Esophagus muscularis mucosa (tissue), 4 donors: ENCODE results near the gene RET. TPM values are rescaled to one million over a fixed set of nuclear protein-coding genes. Genes with fewer than 3 reads are reported as not detected.
"Not testable (repeated sequence)": the region's sequence is repeated elsewhere in the genome, so short reads cannot be mapped to it uniquely, and the experiment has no call there.

Experiments
- DNase-seq: peaks from one replicate; pipeline ENCODE4 v3.0.0-alpha.2; 2017; ENCODE audit errors: extremely low spot score
- H3K27ac ChIP-seq, 4 donors: fragments of 200-600 bp; sonication (generic); replicated peaks in 1 of 4; 1 replicate in 3 of 4; 2 replicates in 1 of 4; pipeline ENCODE4 v1.5.1; 2016 to 2019; ENCODE audit warnings: mild to moderate bottlenecking in 1 of 4
- H3K27me3 ChIP-seq, 4 donors: fragments of 200-600 bp; sonication (generic); one replicate each; pipeline versions ENCODE4 v1.5.1 to v1.6.0; 2016 to 2019
- H3K36me3 ChIP-seq, 4 donors: fragments of 200-600 bp; sonication (generic); one replicate each; pipeline ENCODE4 v1.5.1; 2016 to 2019
- H3K4me1 ChIP-seq, 4 donors: fragments of 200-600 bp; sonication (generic); one replicate each; pipeline ENCODE4 v1.5.1; 2016 to 2019
- H3K4me3 ChIP-seq, 4 donors: fragments of 200-600 bp; sonication (generic); 1 replicate in 2 of 4; 2 replicates in 2 of 4; pipeline ENCODE4 v1.5.1; 2016 to 2019; ENCODE audit warnings: mild to moderate bottlenecking in 4 of 4, moderate library complexity in 1 of 4
- H3K9me3 ChIP-seq, 4 donors: fragments of 200-600 bp; sonication (generic); 1 replicate in 3 of 4; 2 replicates in 1 of 4; pipeline ENCODE4 v1.5.1; 2016 to 2019
- EP300 ChIP-seq: sonication (generic); formaldehyde crosslinking; IDR thresholded peaks from one replicate; pipeline ENCODE4 v1.6.1; 2017; ENCODE audit warnings: antibody characterized with exemption
- POLR2A ChIP-seq: fragments of 450-650 bp; IDR thresholded peaks from one replicate; pipeline ENCODE4 v1.6.1; 2017; ENCODE audit warnings: antibody characterized with exemption, moderate library complexity, mild to moderate bottlenecking, low read depth
- POLR2AphosphoS5 ChIP-seq, 2 donors: sonication (generic); formaldehyde crosslinking; IDR thresholded peaks; one replicate each; pipeline ENCODE4 v1.6.1; 2017; ENCODE audit warnings: antibody characterized with exemption in 2 of 2
- WGBS: methylation state at CpG from one replicate; pipeline ENCODE4 v1.1.5; 2018; 5-methylcytosine and 5-hydroxymethylcytosine counted together
- intact Hi-C: fragments of 100-400 bp; cut with DNase I; formaldehyde crosslinking; loops from one replicate; pipeline ENCODE4 v1.15.1; 2023
- total RNA-seq, 4 donors: library from RNA; depleted of rRNA; stranded (reverse); fragments of >200 nt; gene quantifications; one replicate each; pipeline versions ENCODE4 v1.1.0 to v1.2.1, GENCODE V29; 2016
- TF ChIP-seq, protein P1 (sequence below), 3 experiments: fragments of 200-600 bp in 2 of 3; fragments of 450-650 bp in 1 of 3; sonication (generic) in 2 of 3; IDR thresholded peaks; one replicate each; pipeline ENCODE4 v1.5.1; 2017 to 2019; ENCODE audit warnings: antibody characterized with exemption in 3 of 3, mild to moderate bottlenecking in 2 of 3, moderate library complexity in 1 of 3

The RET gene
- total RNA-seq, 4 donors from 2014 or later, result 1.7 to 4.0 (median 3.0) TPM

DNA sequence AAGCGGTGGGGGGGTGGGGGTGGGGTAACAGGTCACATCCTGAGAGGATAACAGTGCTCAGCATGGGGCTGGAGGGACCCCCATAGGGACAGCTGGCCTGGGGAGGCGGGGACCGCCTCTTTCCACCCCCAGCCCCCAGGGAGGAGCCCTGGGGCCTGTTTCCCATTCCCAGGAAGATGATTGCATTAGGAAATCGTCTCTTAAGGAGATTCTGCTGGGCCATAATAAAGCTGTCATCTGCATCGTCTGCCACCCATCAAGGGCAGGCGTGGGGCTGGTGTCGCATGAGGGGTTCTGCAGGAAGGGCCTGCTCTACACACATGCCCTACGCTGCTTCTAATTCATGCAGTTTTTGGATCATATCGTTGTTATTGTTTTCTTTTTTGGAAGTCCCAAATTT is 17.2 kb downstream of the RET start:
- no peaks in the 10 kb centered on the region for H3K9me3 ChIP-seq
- 68% methylated on average over 9 of the region's 9 CpGs for WGBS
- no peak overlapping the region for H3K4me3 ChIP-seq
- TF ChIP-seq POLR2A, result no peak
- no peak for TF ChIP-seq POLR2AphosphoS5 (IDR thresholded peaks at IDR 0.05)
- no peak for TF ChIP-seq EP300
- TF ChIP-seq, protein P1, sequence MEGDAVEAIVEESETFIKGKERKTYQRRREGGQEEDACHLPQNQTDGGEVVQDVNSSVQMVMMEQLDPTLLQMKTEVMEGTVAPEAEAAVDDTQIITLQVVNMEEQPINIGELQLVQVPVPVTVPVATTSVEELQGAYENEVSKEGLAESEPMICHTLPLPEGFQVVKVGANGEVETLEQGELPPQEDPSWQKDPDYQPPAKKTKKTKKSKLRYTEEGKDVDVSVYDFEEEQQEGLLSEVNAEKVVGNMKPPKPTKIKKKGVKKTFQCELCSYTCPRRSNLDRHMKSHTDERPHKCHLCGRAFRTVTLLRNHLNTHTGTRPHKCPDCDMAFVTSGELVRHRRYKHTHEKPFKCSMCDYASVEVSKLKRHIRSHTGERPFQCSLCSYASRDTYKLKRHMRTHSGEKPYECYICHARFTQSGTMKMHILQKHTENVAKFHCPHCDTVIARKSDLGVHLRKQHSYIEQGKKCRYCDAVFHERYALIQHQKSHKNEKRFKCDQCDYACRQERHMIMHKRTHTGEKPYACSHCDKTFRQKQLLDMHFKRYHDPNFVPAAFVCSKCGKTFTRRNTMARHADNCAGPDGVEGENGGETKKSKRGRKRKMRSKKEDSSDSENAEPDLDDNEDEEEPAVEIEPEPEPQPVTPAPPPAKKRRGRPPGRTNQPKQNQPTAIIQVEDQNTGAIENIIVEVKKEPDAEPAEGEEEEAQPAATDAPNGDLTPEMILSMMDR (IDR thresholded peaks at IDR 0.05), result no peak
- no peaks in the 10 kb centered on the region for H3K4me1 ChIP-seq
- no peaks in the 10 kb centered on the region for H3K36me3 ChIP-seq
- intact Hi-C loops, result no loop called here
- no peak overlapping the region for H3K27ac ChIP-seq
- H3K27me3 ChIP-seq, result peaks cover 0 to 61% (median 0%) of the 10 kb centered on the region in 4 donors
- DNase-seq, result no peak

GRCh38 chr10:43099339-43099738 is 22.5 kb downstream of the RET start:
- 82% methylated on average over 6 of the region's 6 CpGs for WGBS
- H3K27ac ChIP-seq, intact Hi-C loops: not testable (repeated sequence)

GRCh38 chr10:43099928-43100327 is 23.1 kb downstream of the RET start:
- intact Hi-C loops, result loop anchor here (10.0 kb wide), 1 partner anchor 465 kb away; the partner anchor contains the start of gene ZNF33B
- peaks cover 0 to 62% (median 0%) of the 10 kb centered on the region in 4 donors for H3K27me3 ChIP-seq
- no peaks in the 10 kb centered on the region for H3K36me3 ChIP-seq
- H3K9me3 ChIP-seq, result no peaks in the 10 kb centered on the region
- no peak overlapping the region for H3K27ac ChIP-seq
- TF ChIP-seq POLR2A, result no peak
- TF ChIP-seq EP300, result no peak
- TF ChIP-seq, protein P1 (IDR thresholded peaks at IDR 0.05), result no peak
- TF ChIP-seq POLR2AphosphoS5 (IDR thresholded peaks at IDR 0.05), result no peak
- peaks cover 6 to 7% (median 7%) of the 10 kb centered on the region in 4 donors for H3K4me1 ChIP-seq
- no peak overlapping the region for H3K4me3 ChIP-seq
- WGBS, result 73% methylated on average over 4 of the region's 4 CpGs
- no peak for DNase-seq

More at GRCh38 chr10:43099339-43099738, 22.5 kb downstream of the RET start:
- H3K9me3 ChIP-seq, H3K36me3 ChIP-seq, H3K4me1 ChIP-seq, DNase-seq, H3K4me3 ChIP-seq: not testable (repeated sequence)
- H3K27me3 ChIP-seq, result peaks cover 0 to 61% (median 0%) of the 10 kb centered on the region in 4 donors

DNA sequence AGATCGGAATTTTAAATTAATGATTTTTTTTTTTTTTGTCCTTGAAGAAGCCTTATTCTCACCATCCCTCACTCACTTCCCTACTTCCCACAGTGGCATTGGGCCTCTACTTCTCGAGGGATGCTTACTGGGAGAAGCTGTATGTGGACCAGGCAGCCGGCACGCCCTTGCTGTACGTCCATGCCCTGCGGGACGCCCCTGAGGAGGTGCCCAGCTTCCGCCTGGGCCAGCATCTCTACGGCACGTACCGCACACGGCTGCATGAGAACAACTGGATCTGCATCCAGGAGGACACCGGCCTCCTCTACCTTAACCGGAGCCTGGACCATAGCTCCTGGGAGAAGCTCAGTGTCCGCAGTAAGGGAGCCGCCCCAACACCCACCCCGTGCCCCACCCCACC is 23.5 kb downstream of the RET start:
- no peak overlapping the region for H3K4me3 ChIP-seq
- no peak for DNase-seq
- intact Hi-C loops, result loop anchor here (10.0 kb wide), 1 partner anchor 466 kb away; the partner anchor contains the start of gene ZNF33B
- no peaks in the 10 kb centered on the region for H3K9me3 ChIP-seq
- no peak for TF ChIP-seq POLR2A
- no peak for TF ChIP-seq POLR2AphosphoS5 (IDR thresholded peaks at IDR 0.05)
- no peak for TF ChIP-seq EP300
- TF ChIP-seq, protein P1 (IDR thresholded peaks at IDR 0.05), result no peak
- no peaks in the 10 kb centered on the region for H3K36me3 ChIP-seq
- WGBS, result 88% methylated on average over 17 of the region's 17 CpGs
- H3K27ac ChIP-seq, result no peak overlapping the region
- peaks cover 0 to 62% (median 0%) of the 10 kb centered on the region in 4 donors for H3K27me3 ChIP-seq
- peaks cover 11 to 12% (median 11%) of the 10 kb centered on the region in 4 donors for H3K4me1 ChIP-seq

DNA sequence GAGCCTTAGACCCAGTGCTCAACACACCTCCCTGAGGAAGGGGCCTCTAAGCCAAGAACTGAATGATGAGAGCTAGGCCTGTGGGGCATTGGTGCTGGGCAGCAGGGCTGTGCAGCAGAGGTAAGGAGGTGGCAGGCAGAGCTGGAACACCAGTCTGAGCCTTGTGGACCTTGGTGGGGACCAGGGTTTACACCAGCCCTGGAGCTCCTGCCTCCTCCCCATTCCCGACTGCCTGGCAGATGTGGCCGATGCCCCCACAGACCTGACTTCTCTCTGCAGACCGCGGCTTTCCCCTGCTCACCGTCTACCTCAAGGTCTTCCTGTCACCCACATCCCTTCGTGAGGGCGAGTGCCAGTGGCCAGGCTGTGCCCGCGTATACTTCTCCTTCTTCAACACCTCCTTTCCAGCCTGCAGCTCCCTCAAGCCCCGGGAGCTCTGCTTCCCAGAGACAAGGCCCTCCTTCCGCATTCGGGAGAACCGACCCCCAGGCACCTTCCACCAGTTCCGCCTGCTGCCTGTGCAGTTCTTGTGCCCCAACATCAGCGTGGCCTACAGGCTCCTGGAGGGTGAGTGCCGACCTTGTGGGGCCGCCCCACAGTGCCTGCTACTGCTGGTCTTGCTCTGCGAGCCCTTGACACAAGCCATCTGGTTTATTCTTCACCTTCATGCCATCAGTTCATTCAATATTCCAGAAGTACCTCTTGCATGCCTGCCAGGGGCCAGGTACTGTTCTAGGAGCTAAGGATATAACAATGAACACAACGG is 25.4 kb downstream of the RET start:
- no peaks in the 10 kb centered on the region for H3K9me3 ChIP-seq
- H3K36me3 ChIP-seq, result no peaks in the 10 kb centered on the region
- TF ChIP-seq POLR2A (no peak), POLR2AphosphoS5 (IDR thresholded peaks at IDR 0.05) (no peak), EP300 (no peak)
- TF ChIP-seq, protein P1 (IDR thresholded peaks at IDR 0.05), result no peak
- WGBS, result 79% methylated on average over 19 of the region's 19 CpGs
- no peak overlapping the region for H3K27ac ChIP-seq
- H3K4me1 ChIP-seq, result peaks cover 16 to 18% (median 17%) of the 10 kb centered on the region in 4 donors
- H3K4me3 ChIP-seq, result no peak overlapping the region
- intact Hi-C loops, result loop anchor here (10.0 kb wide), 1 partner anchor 467 kb away; the partner anchor contains the start of gene ZNF33B
- H3K27me3 ChIP-seq, result peaks cover 0 to 44% (median 0%) of the 10 kb centered on the region in 4 donors
- no peak for DNase-seq
